ENCODE results near the gene CEACAM5. TPM values are rescaled to one million over a fixed set of nuclear protein-coding genes. Genes with fewer than 3 reads are reported as not detected.
A peak's percentile ranks its signal among the peaks of the same experiment; 100 is the strongest.
"Not testable (repeated sequence)": the region's sequence is repeated elsewhere in the genome, so short reads cannot be mapped to it uniquely, and the experiment has no call there.

The CEACAM5 gene
- total RNA-seq, 1 donor from 2014 or later: 369 TPM

GRCh38 chr19:41700381-41701195, 7.8 kb upstream of the CEACAM5 start:
- ATAC-seq: no peak

GRCh38 chr19:41701401-41702075, 6.9 kb upstream of the CEACAM5 start:
- peak; percentile 24 for ATAC-seq

- ATAC-seq: no peak
Observed at GRCh38 chr19:41702171-41702651, 6.2 kb upstream of the CEACAM5 start.

GRCh38 chr19:41703602-41704293, 4.7 kb upstream of the CEACAM5 start:
- ATAC-seq: no peak

- no peak for ATAC-seq
Observed at GRCh38 chr19:41705393-41706174, 2.8 kb upstream of the CEACAM5 start.

GRCh38 chr19:41706741-41707501, 1.5 kb upstream of the CEACAM5 start:
- ATAC-seq: peak; percentile 80

- ATAC-seq: no peak
Observed at GRCh38 chr19:41707502-41707812, 969 bp upstream of the CEACAM5 start.

- no peak for ATAC-seq
Observed at GRCh38 chr19:41707871-41708371, 505 bp upstream of the CEACAM5 start.

GRCh38 chr19:41709516-41709915, 1.1 kb downstream of the CEACAM5 start:
- not testable (repeated sequence) for ATAC-seq

- ATAC-seq: no peak
Observed at GRCh38 chr19:41709951-41710645, 1.7 kb downstream of the CEACAM5 start.

GRCh38 chr19:41711376-41712261, 3.2 kb downstream of the CEACAM5 start:
- ATAC-seq: no peak

GRCh38 chr19:41714598-41714997, 6.2 kb downstream of the CEACAM5 start:
- no peak for ATAC-seq

- ATAC-seq: no peak
Observed at GRCh38 chr19:41718761-41719160, 10.3 kb downstream of the CEACAM5 start.

- ATAC-seq: no peak
Observed at GRCh38 chr19:41720103-41720502, 11.7 kb downstream of the CEACAM5 start.

- ATAC-seq: no peak
Observed at GRCh38 chr19:41726493-41726892, 18.1 kb downstream of the CEACAM5 start.

GRCh38 chr19:41734156-41734555, 25.7 kb downstream of the CEACAM5 start:
- ATAC-seq: no peak

GRCh38 chr19:41734585-41734984, 26.2 kb downstream of the CEACAM5 start:
- ATAC-seq: peak; percentile 94

GRCh38 chr19:41735071-41735600, 26.7 kb downstream of the CEACAM5 start:
- peak; percentile 54 for ATAC-seq

- ATAC-seq: no peak
Observed at GRCh38 chr19:41739361-41739760, 30.9 kb downstream of the CEACAM5 start.

All from esophagus mucosa (tissue), 1 donor.